GM18517 (cell line): ENCODE results near the gene DDR1.

Experiments used
- ATAC-seq: cut with Tn5 transposase; IDR thresholded peaks from one replicate; pipeline ENCODE4 v1.9.1; 2021; ENCODE audit warnings: mild to moderate bottlenecking, moderate library complexity; ENCODE audit not compliant: unreplicated experiment

Gene DDR1

DNA sequence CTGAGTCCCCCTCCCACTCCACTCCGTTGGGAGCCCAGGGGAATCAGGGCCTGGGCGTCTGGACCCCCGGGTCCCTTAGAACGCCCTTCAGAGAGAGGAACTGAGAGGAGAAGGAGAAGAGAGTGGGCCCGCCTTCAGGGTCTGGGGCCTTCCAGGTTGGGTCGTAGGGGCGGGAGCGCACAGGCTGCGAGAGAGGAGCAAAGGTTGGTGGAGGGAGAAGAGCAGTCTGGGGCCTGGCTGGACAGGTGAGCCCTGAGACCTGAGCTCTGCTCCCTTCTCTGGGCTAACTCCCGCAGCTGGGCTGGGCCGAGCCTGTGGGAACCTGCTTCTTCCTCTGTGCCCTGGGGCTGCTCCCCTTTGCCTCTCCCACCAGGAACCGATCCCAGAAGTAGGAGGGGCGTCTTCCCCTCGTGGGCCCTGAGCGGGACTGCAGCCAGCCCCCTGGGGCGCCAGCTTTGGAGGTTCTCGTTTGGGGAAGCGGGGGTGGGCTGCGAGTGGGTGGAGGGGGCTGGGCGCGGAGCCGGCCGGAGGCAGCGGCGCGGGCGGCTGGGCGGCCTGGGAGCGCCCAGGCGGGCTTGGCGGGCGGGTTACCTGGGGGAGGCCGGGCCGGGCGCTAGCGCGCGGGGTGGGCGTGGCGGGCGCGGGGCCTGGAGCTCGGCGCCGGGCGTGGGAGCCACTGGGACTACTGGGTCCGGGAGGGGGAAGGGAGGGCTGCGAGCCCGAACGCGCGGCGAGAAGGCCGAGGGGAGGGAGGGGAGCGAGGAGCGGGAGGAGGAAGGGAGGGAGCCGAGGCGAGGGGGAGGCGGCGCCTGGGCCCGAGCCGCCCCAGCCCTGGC lies at the start of gene DDR1:
Gene DDR1, plus strand, starts transcription at position 835 of the 836 bp plus-strand sequence. CDS start 4,211 bp downstream, outside the sequence.
- no peak for ATAC-seq

DNA sequence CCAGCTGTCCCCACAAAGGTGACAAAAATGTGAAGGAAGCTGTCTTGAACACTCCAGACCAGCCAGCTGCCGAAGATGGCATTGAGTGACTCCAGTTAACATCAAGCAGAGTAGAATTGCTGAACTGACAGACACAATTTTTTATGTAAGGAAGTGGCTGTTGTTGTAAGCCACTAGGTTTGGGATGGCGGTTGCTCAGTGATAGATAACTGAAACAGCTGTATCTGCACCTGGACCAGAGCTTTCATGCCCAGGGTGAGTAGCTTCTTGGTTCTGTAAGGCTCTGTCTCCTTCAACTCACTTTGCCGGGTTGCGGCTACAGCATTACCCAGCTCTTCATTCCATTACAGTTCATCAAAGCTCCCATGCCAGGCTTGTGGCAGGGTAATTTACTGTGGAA lies 49.7 kb upstream of the DDR1 start:
- ATAC-seq, result no peak

DNA sequence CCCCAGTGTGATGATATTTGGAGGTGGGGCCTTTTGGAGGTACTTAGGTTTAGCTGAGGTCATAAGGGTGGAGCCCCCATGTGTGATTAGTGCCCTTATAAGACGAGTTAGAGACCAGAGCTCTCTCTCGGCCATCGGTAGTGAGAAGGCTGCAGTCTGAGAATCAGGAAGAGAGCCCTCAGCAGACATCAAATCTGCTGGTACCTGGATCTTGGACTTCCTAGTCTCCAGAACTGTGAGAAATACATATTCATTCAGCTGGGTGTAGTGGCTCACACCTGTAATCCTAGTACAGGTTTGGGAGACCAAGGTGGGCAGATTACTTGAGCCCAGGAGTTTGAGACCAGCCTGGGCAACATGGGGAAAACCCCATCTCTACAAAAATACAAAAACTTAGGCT lies 48.7 kb upstream of the DDR1 start:
- ATAC-seq, result no peak

DNA sequence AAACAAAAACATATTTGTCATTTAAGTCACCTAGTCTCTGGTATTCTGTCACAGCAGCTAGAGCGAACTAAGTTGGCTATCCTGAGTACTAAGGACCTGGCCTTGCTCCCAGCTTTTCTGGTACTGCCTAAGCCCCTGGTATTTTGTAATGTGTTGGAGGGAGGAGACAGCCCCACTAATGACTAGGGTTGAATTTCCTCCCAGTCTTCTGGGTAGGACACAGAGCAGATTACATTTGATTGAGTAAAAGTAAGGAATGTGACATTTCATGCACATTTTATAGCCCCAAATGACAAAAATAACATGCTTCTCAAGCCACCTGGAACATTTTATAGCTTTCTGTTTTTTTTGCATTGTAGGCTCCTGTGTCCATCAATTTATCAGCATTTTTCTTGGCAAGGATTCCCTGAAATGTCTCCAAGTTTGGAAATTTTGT lies 47.9 kb upstream of the DDR1 start:
- no peak for ATAC-seq

DNA sequence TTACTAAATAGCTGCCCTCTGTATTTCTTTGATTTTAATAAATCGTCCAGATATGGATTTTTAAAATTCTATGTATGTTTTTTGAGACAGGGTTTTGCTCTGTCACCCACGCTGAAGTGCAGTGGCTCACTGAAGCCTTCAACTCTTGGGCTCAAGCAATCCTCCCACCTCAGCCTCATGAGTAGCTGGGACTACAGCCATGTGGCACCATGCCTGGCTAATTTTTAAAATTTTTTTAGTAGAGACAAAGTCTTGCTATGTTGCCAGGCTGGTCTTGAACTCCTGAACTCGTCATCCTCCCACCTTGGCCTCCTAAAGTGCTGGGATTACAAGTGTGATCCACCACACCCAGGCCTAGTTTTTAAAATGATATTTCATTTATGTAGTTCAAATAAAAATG lies 47.4 kb upstream of the DDR1 start:
- no peak for ATAC-seq

DNA sequence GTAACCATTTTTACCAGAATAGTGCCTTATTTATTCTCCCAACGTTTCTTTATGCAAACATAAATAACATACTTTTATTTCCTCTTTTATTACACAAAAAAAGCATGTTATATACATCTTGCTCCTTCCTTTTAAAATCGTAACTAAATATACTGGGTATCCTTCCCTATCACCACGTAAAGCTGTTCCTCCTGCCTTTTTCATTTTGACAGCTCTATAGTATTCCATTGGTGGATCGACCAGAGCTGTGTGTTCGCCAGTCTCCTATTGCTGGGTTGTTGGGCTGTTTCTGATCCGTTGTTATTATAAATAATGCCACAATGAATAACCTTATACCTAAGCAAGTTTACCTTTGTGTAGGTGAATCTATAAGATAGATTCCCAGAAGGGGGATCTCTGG lies 46.9 kb upstream of the DDR1 start:
- no peak for ATAC-seq

DNA sequence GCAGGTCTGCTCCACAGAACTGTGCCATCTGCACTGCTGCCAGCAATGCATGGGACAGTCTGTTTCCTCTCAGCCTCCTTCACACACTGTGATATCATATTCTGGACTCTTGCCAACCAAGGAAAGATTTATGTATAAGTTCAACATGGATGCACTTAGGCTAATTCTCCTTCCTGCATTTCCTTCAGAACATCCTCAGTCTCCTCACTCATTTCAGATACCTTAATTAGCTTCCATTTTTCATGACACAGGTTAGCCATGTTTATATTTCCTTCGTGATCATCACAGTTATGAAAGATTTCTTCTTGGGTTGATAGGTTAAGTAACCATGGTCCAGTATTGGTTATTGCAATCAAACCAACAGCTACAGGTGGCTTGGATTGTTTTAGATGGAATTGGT lies 46.4 kb upstream of the DDR1 start:
- ATAC-seq, result no peak

DNA sequence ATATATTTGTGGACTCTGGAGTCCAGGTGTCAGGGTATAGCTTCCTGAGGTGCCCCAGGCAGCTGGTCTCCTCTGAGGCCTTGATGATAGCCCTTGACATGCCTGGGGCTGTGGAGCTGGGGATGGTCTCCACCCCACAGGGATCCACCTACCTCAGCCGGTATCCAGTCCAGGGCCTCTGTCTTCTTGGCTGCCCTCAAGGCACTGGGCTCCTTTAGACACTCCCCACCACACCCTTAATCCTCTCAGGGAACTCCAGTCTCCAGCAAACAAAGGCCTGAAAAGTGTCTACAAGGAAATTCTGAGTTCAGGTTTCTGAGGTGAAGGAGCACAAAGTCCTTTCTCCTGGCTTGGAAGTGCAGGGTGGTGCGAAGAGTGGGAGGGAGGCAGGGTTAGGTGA lies 44.6 kb upstream of the DDR1 start:
- ATAC-seq, result no peak

DNA sequence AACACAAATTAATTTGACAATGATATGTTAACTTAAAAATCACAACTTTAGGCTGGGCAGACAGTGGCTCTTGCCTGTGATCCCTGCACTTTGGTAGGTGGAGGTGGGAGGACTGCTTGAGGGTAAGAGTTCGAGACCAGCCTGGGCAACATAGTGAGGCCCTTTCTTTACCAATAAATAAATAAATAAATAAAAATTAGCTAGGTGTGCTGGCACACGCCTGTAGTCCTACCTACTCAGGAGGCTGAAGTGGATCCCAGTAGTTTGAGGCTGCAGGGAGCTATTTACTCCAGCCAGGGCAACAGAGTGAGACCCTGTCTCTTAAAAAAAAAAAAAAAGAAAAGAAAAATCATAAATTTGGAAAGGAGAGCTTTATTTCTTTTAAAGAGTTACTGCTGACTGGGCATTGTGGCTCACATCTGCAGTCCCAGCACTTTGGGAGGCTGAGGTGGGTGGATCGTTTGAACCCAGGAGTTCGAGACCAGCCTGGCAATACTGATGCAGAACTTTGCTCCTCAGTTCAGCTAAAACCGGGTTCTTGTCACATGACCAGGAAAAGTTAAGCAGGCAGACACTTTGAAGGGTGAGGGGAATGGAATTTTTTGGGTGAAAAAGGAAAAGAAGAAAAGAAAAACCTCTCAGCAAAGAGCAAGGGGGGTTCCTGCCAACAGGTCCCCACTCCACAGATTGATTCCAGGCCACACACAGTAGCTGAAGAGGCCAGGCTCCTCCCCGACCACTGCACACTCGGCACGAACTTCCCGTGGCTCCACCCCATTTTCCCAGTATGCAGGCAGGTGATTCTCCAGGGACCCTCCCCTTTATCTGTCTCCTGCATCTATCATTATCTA lies 44.0 kb upstream of the DDR1 start:
- ATAC-seq, result no peak

DNA sequence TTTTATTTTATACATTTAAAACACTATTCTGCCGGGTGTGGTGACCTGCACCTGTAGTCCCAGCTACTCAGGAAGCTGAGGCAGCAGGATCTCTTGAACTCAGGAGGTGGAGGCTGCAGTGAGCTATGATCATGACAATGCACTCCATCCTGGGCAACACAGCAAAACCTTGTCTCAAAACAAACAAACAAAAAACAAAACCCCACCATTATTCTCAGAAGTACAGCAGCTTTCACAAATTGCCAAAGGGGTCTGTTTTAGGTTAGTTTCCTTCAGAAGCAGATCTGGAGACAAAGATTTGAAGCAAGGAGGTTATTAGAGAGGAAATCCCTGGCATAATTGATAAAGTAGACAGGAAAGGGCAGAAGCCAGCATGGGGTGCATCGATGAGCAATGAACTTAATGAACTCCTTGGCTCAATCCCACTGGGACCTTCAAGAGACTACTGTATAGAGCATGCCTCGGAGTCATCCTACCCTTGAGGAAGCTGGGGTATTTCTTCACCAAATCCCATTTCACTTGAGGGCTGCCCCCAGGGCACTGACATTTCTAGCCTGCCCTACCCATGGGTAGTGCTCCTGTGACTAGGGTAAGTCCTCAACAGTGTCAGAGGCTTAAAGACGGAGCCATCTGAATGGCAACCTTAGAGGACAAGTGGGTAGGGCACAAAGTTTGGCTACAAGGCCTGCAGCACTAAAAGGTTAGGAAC lies 43.2 kb upstream of the DDR1 start:
- no peak for ATAC-seq

DNA sequence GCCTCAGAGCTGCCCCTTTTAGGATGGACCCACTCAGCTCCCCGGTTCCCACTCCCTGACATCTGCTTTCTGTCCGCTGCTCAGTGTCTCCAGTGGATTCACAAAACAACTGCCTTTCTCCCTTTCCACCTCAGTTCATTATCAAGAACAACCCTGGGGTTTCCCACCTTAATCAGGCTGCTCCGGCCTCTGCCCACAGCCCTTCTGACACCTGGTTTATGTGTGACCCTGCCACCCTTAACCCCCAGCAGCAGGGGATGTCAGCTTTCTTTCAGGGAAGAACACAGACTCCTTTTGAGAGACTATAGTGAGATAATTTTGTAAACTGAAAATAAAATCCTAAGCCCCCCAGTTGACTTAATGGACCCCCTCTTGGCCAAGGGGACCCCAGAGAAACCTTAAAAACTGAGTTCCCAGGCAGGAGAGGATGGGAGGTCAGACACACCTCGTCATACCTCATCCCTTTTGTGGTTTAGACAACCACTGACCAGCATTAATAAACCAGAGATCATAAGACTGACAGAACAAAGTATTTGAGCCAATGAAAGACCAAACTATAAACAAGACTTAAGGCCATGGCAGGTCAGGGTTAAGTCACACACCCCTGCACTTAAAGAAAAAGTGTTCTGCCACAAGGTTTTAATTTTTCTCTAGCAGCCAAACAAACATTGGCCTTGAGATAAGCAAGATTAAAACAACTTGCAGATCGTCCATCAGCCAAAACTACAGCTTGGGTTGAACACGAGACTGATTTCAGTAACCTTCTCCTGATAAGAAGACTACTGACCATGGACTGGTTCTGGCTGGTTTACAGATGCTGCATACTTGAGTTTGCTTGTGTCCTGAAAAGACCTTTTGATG lies 42.4 kb upstream of the DDR1 start:
- no peak for ATAC-seq

DNA sequence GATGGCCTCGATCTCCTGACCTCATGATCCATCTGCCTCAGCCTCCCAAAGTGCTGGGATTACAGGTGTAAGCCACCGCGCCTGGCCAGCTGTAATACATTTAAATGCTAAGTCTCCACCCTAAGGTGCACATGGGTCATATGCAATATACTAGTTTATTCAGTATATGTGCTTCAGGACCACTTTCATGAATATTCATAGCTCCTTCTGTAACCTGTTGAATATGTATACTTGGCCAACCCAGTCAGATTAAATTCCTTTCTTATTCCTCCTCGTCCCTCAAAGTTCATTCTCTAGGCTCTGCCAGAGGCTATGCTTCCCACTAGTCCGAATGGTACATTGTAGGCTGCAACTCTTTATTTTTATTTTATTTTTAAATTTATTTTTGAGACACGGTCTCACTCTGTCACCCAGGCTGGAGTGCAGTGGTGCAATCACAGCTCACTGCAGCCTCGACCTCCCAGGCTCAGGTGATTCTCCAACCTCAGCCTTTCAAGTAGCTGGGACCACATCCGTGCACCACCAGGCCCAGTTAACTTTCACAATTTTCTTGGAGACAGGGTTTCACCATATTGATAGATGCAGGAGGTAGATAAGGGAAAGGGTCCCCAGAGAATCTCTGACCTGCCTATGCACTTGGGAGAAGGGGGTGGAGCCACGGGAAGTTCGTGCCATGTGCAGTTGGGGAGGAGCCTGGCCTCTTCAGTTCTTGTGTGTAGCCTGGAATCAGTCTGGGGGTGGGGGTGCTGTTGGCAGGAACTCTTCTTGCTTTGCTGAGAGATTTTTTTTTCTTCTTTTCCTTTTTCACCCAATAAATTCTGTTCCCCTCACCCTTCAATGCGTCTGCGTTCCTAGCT lies 41.3 kb upstream of the DDR1 start:
- ATAC-seq, result no peak

DNA sequence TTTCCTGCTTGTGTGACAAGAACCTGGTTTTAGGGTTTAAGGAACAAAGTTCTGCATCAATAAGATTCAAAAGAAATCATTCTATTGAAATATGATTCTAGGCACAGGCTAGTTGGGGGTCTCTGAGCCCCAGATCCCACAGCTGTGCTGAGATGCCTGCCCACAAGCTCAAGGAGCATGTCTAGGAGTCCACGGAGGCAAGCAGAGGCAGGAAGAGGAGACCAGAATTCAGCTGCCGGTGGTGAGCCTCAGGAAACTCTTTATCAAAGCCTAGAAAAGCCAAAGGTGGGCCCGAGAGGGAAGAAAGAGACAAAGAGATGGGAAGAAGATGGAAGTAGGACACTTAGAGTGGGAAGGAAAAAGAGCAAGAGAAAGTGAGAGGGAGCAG lies 40.7 kb upstream of the DDR1 start:
- no peak for ATAC-seq

DNA sequence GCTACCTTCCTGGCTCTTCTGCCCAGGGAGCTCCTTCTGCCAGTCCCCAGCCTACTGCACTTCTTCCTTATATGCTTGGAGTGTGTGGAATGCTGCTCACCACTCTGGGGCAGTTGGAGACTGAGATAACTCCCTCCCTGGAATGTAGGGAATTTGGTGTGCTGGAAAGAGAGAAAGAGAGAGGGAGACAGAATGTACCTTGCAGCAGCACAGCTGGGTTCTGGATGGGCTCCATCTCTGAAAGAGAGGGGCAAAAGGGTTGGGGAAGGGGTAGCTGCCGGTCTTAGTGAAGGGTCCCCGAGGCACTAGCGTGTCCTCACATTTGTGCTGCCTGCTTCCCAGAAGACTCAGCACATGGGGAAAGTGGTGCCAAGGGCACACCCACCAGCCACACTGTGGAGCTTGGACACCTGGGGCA lies 40.2 kb upstream of the DDR1 start:
- ATAC-seq, result no peak

DNA sequence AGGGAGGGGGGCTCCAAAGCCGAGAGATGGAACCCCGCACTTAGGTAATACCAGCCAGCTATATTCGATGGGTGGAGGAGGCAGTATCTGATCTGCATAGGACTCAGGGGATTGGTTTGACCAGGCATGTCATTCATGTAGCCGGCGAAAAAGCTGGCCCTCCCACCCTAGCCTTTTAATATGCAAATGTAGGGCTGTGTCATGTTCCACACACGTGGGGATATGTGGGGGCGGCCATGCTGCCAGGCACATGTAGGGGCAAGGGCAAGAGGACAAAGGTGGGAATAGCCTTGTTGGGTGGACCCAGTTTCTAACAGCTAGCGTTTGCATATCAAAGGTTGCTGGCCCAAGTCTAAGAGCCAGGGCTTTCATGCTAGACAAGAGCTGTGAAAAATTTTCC lies 39.1 kb upstream of the DDR1 start:
- no peak for ATAC-seq

DNA sequence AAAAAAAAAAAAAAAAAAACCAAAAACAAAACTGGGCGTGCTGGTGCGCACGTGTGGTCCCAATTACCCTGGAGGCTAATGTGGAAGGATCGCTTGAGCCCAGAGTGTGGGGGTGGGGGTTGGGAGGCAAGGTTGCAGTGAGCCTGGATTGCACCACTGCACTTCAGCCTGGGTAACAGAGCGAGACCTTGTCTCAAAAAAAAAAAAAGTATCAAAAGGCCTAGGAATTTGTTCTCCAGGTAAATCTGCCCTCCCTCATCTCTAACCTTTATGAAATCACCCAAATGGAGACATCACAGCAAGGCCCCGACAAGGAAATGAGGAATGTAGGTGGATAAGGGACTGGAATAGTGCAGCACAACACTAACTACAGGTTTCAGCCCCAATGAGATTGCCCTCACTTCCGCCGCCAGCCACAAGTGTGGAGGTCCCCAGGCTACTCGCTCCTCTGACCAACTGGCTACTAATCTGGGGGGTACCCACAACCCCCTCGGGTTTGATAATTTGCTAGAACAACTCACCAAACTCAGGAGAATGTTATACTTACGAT lies 36.8 kb upstream of the DDR1 start:
- ATAC-seq, result no peak

DNA sequence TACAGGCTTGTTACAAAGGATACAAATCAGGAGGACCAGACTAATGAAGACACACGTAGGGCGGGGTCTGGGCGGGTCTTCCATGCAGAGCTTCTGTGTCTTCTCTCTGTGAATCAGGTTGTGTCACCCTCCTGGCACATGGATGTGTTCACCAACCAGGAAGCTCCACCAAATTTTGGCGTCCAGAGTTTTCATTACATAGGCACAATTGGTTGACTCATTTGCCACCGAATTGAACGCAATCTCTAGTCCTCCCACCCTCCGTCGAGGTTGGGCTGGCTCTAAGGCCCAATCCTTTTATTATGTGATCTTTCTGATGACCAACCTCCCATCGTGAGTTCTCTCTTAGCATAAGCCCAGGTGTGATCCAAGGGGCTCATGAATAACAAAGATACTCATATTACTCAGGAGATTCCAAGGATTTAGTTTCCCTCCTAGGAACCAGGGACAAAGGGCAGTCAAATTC lies 36.3 kb upstream of the DDR1 start:
- no peak for ATAC-seq

DNA sequence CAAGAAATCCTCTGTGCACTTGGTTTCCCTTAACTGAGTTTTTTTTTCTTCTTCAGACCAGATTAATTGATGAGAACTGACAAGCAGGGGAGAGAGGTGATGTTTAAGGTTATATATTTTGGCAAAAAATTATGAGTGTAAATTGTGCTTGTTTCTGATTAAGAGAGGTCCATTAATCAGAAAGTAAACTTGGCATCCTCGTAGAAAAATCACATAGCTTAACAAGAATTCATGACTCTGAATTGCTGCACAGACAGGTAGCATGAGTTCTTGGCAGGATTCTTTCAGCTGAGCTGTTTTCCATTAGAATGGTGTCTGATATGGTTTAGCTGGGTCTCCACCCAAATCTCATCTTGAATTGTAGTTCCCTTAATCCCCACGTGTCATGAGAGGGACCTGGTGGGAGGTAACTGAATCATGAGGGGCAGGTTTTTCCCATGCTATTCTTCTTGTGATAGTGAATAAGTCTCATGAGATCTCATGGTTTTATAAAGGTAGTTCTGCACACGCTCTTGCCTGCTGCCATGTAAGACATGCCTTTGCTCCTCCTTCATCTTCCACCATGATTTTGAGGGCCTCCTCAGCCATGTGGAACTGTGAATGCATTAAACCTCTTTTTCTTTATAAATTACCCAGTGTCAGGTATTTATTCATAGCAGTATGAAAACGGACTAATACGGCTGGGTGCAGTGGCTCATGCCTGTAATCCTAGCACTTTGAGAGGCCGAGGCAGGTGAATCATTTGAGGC lies 34.2 kb upstream of the DDR1 start:
- no peak for ATAC-seq
